ENCODE measurements around the gene CRADD.

DNA sequence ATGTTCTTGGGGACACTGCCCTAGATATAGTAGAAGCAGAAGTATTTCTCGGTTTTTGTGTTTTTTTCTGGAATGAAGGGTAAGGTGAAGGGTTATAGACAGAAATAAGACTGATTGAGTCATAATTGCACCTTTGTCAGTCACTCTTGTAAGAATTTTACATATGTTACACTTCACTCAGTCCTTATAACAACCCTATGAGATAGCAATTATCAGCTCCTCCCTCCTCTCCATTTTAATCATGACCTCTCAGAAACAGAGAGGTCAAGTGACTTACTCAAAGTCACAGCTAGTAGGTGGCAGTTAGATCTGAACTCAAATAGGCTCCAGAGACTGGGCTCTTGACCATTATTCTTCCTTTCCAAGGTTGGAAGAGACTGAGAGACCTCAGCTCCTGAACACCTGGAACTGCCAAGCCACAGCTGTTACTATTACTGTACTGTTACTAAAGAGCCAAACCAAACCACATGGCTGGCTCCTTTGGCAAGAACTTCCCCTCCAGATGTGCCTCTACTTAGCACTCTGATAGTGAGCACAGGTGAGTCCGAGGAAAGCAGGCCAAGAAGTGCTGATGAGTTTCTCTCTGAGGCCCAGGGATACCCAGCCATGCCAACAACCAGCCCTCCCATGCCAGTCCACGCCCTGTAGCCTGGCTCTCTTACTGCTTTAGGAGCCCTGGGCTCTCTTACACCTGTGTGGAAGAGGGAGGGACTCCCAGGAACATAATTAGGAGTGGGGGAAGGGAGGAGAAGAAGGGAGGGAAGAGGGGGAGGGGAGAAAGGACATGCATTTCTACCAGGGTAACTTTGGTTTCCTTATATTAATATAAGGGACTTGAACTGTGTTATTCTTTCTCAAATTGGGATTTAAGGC is 121.3 kb downstream of the CRADD start:
- TF ChIP-seq POLR2A (IDR thresholded peaks at IDR 0.05; ENCODE audit: low read length) (no peak), GATA1 (IDR thresholded peaks at IDR 0.05; ENCODE audit: low read depth, low read length) (no peak)
